Activated naive CD8-positive, alpha-beta T cell treated with anti-CD3 and anti-CD28 coated beads for 36 hours (primary cell): Measurements from ENCODE around the gene C16orf92. TPM values are rescaled to one million over a fixed set of nuclear protein-coding genes. Genes with fewer than 3 reads are reported as not detected.
A peak's percentile ranks its signal among the peaks of the same experiment; 100 is the strongest.
"Not testable (repeated sequence)": the region's sequence is repeated elsewhere in the genome, so short reads cannot be mapped to it uniquely, and the experiment has no call there.

Experiments used
- DNase-seq: peaks from one replicate; pipeline ENCODE4 v3.0.0; 2021
- H3K27ac Mint-ChIP-seq: one replicate; pipeline ENCODE4 v1.8.0; 2022; ENCODE audit warnings: mild to moderate bottlenecking, moderate library complexity, mixed read lengths
- H3K27me3 Mint-ChIP-seq: one replicate; pipeline ENCODE4 v1.8.0; 2022; ENCODE audit warnings: mild to moderate bottlenecking, mixed read lengths
- H3K36me3 Mint-ChIP-seq: one replicate; pipeline ENCODE4 v1.8.0; 2021; ENCODE audit warnings: mild to moderate bottlenecking, mixed read lengths
- H3K4me1 Mint-ChIP-seq: one replicate; pipeline ENCODE4 v1.8.0; 2021; ENCODE audit warnings: mixed read lengths
- H3K4me3 Mint-ChIP-seq: one replicate; pipeline ENCODE4 v1.8.0; 2022; ENCODE audit warnings: mild to moderate bottlenecking, moderate library complexity, mixed read lengths
- H3K9me3 Mint-ChIP-seq: one replicate; pipeline ENCODE4 v1.8.0; 2022; ENCODE audit warnings: mixed read lengths
- total RNA-seq, 2 experiments: library from RNA; stranded (reverse); gene quantifications; one replicate each; pipeline ENCODE4 v1.2.3, GENCODE V29; 2021

The C16orf92 gene
- total RNA-seq, 2 experiments from 2014 or later = not detected

DNA sequence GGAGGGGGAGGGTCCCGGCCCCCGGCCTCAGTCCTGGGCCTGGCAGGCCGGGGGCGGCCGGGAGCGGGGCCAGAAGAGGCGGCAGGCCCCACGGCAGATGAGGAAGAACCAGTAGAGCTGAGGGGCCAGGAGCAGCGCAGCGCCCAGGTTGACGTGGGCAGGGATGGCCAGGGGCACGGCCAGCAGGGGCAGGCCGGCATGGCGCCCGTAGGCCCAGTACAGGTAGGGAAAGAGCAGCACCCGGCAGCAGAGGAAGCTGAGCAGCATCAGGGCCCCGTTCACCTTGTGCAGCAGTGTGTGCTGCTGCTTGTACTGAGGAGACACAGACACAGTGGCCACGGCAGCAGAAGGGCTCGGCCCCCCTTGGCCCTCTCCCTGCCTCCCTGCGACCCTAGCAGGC is 2.2 kb downstream of the C16orf92 start:
- Mint-ChIP-seq H3K4me3 (no peak overlapping the region), H3K27ac (no peak overlapping the region), H3K36me3 (no peaks in the 10 kb centered on the region), H3K27me3 (peaks cover 47% of the 10 kb centered on the region), H3K9me3 (no peaks in the 10 kb centered on the region), H3K4me1 (peaks cover 7% of the 10 kb centered on the region)
- no peak for DNase-seq

DNA sequence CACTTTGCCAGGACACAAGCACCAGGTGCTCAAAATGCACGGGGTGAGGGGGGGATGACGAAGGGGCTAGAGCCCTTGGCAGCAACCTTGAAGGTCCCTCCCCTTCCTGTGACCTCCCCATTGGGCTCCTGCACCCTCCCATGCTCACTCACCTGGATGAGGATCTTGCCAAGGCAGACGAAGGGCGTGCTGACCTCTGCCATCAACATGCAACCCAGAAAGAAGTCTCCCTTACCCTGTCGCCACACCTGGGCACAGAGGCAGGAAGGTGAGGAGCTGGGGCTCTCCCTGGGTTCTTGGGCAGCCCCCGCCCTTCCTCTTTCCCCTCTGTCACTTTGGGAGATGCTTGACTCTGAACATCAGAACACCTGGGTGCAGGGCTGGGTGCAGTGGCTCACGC is 2.6 kb downstream of the C16orf92 start:
- no peak overlapping the region for H3K4me3 Mint-ChIP-seq
- DNase-seq = no peak
- peaks cover 8% of the 10 kb centered on the region for H3K4me1 Mint-ChIP-seq
- peaks cover 48% of the 10 kb centered on the region for H3K27me3 Mint-ChIP-seq
- H3K9me3 Mint-ChIP-seq = no peaks in the 10 kb centered on the region
- H3K27ac Mint-ChIP-seq = no peak overlapping the region
- H3K36me3 Mint-ChIP-seq = no peaks in the 10 kb centered on the region

DNA sequence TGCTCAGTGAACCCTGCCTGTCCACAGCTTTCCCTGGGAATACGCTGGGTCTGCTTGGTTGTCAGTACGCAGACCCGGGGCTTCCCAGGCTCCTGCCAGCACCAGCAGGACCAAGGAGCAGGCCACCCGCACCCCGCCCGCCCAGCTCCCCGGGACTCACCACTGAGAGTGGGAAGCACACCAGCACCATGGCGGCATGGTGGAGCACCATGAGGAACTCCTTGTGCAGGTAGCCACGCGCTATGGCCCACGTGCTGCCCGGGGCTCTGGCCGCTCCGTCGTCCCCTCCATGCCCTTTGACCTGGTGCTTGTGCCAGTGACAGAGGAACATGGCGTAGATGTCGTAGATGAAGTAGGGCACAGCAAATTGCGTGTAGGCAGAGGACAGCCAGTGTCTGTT is 3.5 kb downstream of the C16orf92 start:
- Mint-ChIP-seq H3K4me1 (peaks cover 3% of the 10 kb centered on the region), H3K27me3 (peaks cover 46% of the 10 kb centered on the region), H3K9me3 (no peaks in the 10 kb centered on the region), H3K27ac (no peak overlapping the region), H3K4me3 (no peak overlapping the region), H3K36me3 (no peaks in the 10 kb centered on the region)
- no peak for DNase-seq

GRCh38 chr16:30027588-30028437 is 4.8 kb downstream of the C16orf92 start:
- H3K4me3 Mint-ChIP-seq = no peak overlapping the region
- DNase-seq = no peak
- H3K9me3 Mint-ChIP-seq = no peaks in the 10 kb centered on the region
- H3K4me1 Mint-ChIP-seq = peaks cover 3% of the 10 kb centered on the region
- H3K27ac Mint-ChIP-seq = no peak overlapping the region
- no peaks in the 10 kb centered on the region for H3K36me3 Mint-ChIP-seq
- peaks cover 60% of the 10 kb centered on the region for H3K27me3 Mint-ChIP-seq

GRCh38 chr16:30028438-30029076 is 5.6 kb downstream of the C16orf92 start:
- peaks cover 67% of the 10 kb centered on the region for H3K27me3 Mint-ChIP-seq
- H3K36me3 Mint-ChIP-seq = no peaks in the 10 kb centered on the region
- DNase-seq = peak; percentile 45
- peaks cover 3% of the 10 kb centered on the region for H3K4me1 Mint-ChIP-seq
- no peak overlapping the region for H3K27ac Mint-ChIP-seq
- no peaks in the 10 kb centered on the region for H3K9me3 Mint-ChIP-seq
- H3K4me3 Mint-ChIP-seq = no peak overlapping the region

- Mint-ChIP-seq H3K4me3 (peak overlapping the region; percentile 29), H3K27me3 (peaks cover 75% of the 10 kb centered on the region), H3K36me3 (no peaks in the 10 kb centered on the region), H3K9me3 (no peaks in the 10 kb centered on the region), H3K27ac (no peak overlapping the region), H3K4me1 (peaks cover 4% of the 10 kb centered on the region)
- DNase-seq = no peak
Observed at GRCh38 chr16:30030011-30030685, 7.2 kb downstream of the C16orf92 start.

- no peak for DNase-seq
- Mint-ChIP-seq H3K27me3 (peaks cover 79% of the 10 kb centered on the region), H3K9me3 (no peaks in the 10 kb centered on the region), H3K27ac (no peak within 1 kb of the TSS), H3K36me3 (no peaks in the 10 kb centered on the region), H3K4me1 (peaks cover 6% of the 10 kb centered on the region), H3K4me3 (peak within 1 kb of the TSS; percentile 29)
Observed at GRCh38 chr16:30030841-30031413, 7.9 kb downstream of the C16orf92 start, which contains the start of gene TLCD3B. TSS of gene TLCD3B (minus strand) at chr16:30031271. CDS start at chr16:30030527, 744 bp downstream.

- H3K4me3 Mint-ChIP-seq = no peak overlapping the region
- DNase-seq = no peak
- no peak overlapping the region for H3K27ac Mint-ChIP-seq
- no peaks in the 10 kb centered on the region for H3K36me3 Mint-ChIP-seq
- H3K4me1 Mint-ChIP-seq = peaks cover 6% of the 10 kb centered on the region
- H3K9me3 Mint-ChIP-seq = no peaks in the 10 kb centered on the region
- H3K27me3 Mint-ChIP-seq = peaks cover 79% of the 10 kb centered on the region
Observed at GRCh38 chr16:30031477-30031918, 8.5 kb downstream of the C16orf92 start.

DNA sequence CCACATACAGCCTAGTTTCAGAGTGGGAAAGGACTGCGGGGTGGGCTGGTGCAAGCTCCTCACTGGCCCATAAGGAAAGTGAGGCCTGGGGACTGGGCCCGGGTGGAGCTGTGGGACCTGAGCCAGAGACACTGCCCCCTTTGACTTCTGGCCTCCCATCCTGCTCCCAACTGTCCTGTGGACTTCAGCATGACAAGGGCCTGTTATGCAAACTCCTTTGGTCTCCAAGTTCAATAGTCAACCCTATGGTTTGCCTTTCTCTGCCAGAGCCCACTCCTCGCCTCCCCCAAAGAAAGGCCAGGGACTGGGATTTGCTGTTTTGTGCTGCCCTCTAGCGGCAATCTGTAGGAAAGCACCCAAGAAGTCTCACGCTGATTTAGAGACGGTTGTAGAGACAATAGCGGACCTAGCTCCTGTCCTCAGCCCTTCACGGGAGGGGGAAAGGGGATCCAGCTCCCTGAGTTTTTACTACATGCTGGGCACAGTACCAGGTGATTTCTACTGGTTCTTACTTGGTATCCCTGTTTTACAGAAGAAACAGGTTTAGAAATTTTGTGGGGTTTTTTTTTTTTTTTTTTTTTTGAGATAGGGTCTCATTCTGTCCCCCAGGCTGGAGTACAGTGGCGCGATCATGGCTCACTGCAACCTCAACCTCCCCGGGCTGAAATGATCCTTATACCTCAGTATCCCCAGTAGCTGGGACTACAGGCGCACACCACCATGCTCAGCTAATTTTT is 9.3 kb downstream of the C16orf92 start:
- DNase-seq = peak; percentile 64
- Mint-ChIP-seq H3K9me3 (no peaks in the 10 kb centered on the region), H3K36me3 (no peaks in the 10 kb centered on the region), H3K27ac (no peak overlapping the region), H3K4me1 (peaks cover 6% of the 10 kb centered on the region), H3K27me3 (peaks cover 74% of the 10 kb centered on the region), H3K4me3 (no peak overlapping the region)

GRCh38 chr16:30033270-30033669 is 10.3 kb downstream of the C16orf92 start:
- Mint-ChIP-seq H3K4me3 (no peak overlapping the region), H3K9me3 (no peaks in the 10 kb centered on the region)

GRCh38 chr16:30040221-30040620 is 17.2 kb downstream of the C16orf92 start:
- H3K27me3 Mint-ChIP-seq = peaks cover 11% of the 10 kb centered on the region
- H3K4me3 Mint-ChIP-seq = no peak overlapping the region
- no peaks in the 10 kb centered on the region for H3K36me3 Mint-ChIP-seq
- H3K4me1 Mint-ChIP-seq = peaks cover 2% of the 10 kb centered on the region
- DNase-seq = no peak
- no peaks in the 10 kb centered on the region for H3K9me3 Mint-ChIP-seq
- no peak overlapping the region for H3K27ac Mint-ChIP-seq

More at GRCh38 chr16:30033270-30033669, 10.3 kb downstream of the C16orf92 start:
- Mint-ChIP-seq H3K27ac (no peak overlapping the region), H3K27me3 (peaks cover 63% of the 10 kb centered on the region), H3K4me1 (peaks cover 6% of the 10 kb centered on the region), H3K36me3 (no peaks in the 10 kb centered on the region)
- DNase-seq = no peak

DNA sequence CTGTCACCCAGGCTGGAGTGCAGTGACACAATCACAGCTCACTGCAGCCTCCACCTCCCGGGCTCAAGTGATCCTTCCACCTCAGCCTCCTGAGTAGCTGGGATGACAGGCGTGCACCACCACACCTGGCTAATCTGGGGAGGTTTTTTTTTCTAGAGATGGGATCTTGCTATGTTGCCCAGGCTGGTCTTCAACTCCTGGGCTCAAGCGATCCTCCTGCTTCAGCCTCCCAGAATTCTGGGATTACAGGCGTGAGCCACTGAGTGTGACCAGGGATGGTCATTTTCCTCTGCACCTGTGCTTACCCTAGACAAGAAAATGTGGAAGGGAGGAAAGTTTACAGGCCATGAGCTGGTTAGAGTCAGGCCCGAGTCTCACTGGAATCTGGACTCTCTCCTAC is 17.7 kb downstream of the C16orf92 start:
- H3K4me1 Mint-ChIP-seq, H3K9me3 Mint-ChIP-seq, DNase-seq, H3K4me3 Mint-ChIP-seq, H3K27me3 Mint-ChIP-seq, H3K36me3 Mint-ChIP-seq, H3K27ac Mint-ChIP-seq: not testable (repeated sequence)

- Mint-ChIP-seq H3K27ac (no peak overlapping the region), H3K9me3 (no peaks in the 10 kb centered on the region), H3K27me3 (peaks cover 8% of the 10 kb centered on the region), H3K4me3 (no peak overlapping the region), H3K36me3 (no peaks in the 10 kb centered on the region), H3K4me1 (peaks cover 2% of the 10 kb centered on the region)
- DNase-seq = no peak
Observed at GRCh38 chr16:30041841-30042240, 18.8 kb downstream of the C16orf92 start.

DNA sequence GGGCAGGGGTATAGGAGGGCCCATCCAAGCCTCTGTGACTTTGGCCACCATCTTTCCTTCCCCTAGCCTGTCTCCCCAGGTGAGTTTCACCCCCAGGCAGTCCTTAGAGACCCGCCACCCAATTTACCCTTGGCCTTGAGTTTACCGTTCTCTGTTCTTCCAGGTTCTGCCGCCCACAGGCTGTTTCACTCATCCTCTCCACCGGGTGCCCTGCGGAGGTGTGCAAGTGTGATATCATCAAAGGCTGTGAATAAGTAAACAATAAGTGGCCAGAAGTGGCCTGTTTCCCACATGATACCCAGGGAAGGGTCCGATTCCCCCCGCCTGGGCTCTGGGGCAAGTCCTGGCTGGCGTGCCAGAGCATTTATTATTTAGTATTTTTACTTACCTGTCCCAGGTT is 23.2 kb downstream of the C16orf92 start:
- no peak overlapping the region for H3K4me3 Mint-ChIP-seq
- no peaks in the 10 kb centered on the region for H3K9me3 Mint-ChIP-seq
- H3K4me1 Mint-ChIP-seq = no peaks in the 10 kb centered on the region
- no peaks in the 10 kb centered on the region for H3K27me3 Mint-ChIP-seq
- H3K27ac Mint-ChIP-seq = no peak overlapping the region
- no peak for DNase-seq
- no peaks in the 10 kb centered on the region for H3K36me3 Mint-ChIP-seq
